OCI-LY7 (cell line): ENCODE measurements around the gene PI4K2A. TPM values are rescaled to one million over a fixed set of nuclear protein-coding genes. Genes with fewer than 3 reads are reported as not detected.

Source experiments
- BruUV-seq: library from RNA; stranded (reverse); fragments of 400-500 nt; replicated peaks from 2 replicates; lab custom pipeline; 2021; lab: Mats Ljungman, UMichigan
- CTCF ChIA-PET: fragments of 300-600 bp; sonication (Branson Sonifier 250); formaldehyde crosslinking; loops from one replicate; lab custom pipeline; 2022; ENCODE audit warnings: antibody characterized with exemption; ENCODE audit not compliant: unreplicated experiment; lab: Charles Lee
- POLR2A ChIA-PET: fragments of 300-600 bp; sonication (Branson Sonifier 250); formaldehyde crosslinking; loops from one replicate; lab custom pipeline; 2022; ENCODE audit warnings: antibody characterized with exemption; lab: Charles Lee
- DNase-seq: peaks from one replicate; pipeline ENCODE4 v3.0.0-alpha.2; 2015; ENCODE audit warnings: low spot score
- H2AFZ ChIP-seq: fragments of 200-600 bp; sonication (generic), shearing (Covaris generic); 2 replicates; pipeline ENCODE4 v1.6.1; 2014; ENCODE audit warnings: mild to moderate bottlenecking, antibody characterized with exemption, low read length, moderate library complexity
- H3K27ac ChIP-seq: fragments of 200-600 bp; sonication (generic); 2 replicates; pipeline ENCODE4 v1.5.1; 2014; ENCODE audit warnings: mixed run types, low read depth, mild to moderate bottlenecking, moderate library complexity, low read length, inconsistent platforms; ENCODE audit not compliant: poor library complexity, severe bottlenecking
- H3K36me3 ChIP-seq: fragments of 200-600 bp; sonication (generic); 2 replicates; pipeline ENCODE4 v1.6.1; 2014; ENCODE audit warnings: mild to moderate bottlenecking, antibody characterized with exemption, low read length, moderate library complexity, mixed read lengths; ENCODE audit not compliant: insufficient read depth
- H3K4me1 ChIP-seq: fragments of 200-600 bp; sonication (generic); 2 replicates; pipeline ENCODE4 v1.5.1; 2014; ENCODE audit warnings: mild to moderate bottlenecking, low read length; ENCODE audit not compliant: insufficient read depth, poor library complexity, severe bottlenecking
- H3K4me2 ChIP-seq: fragments of 200-600 bp; sonication (generic); 2 replicates; pipeline ENCODE4 v1.6.1; 2014; ENCODE audit warnings: mild to moderate bottlenecking, low read length
- H3K4me3 ChIP-seq: fragments of 200-600 bp; sonication (generic); 2 replicates; pipeline ENCODE4 v1.5.1; 2014; ENCODE audit warnings: mild to moderate bottlenecking, low read depth, low read length; ENCODE audit not compliant: poor library complexity, severe bottlenecking
- H3K79me2 ChIP-seq: fragments of 200-600 bp; sonication (generic); 2 replicates; pipeline ENCODE4 v1.6.1; 2016; ENCODE audit warnings: low read depth, mild to moderate bottlenecking, low read length, moderate library complexity, mixed read lengths; ENCODE audit not compliant: insufficient read depth
- H3K9me2 ChIP-seq: fragments of 200-600 bp; sonication (generic); 2 replicates; pipeline ENCODE4 v1.6.1; 2016; ENCODE audit warnings: mild to moderate bottlenecking, low read length, mixed read lengths; ENCODE audit not compliant: insufficient read depth
- H3K9me3 ChIP-seq: fragments of 200-600 bp; sonication (generic); 2 replicates; pipeline ENCODE4 v1.6.1; 2014; ENCODE audit warnings: mild to moderate bottlenecking, mixed run types, low read length, mixed read lengths
- H4K20me1 ChIP-seq: fragments of 200-600 bp; sonication (generic); 2 replicates; pipeline ENCODE4 v1.6.1; 2014; ENCODE audit warnings: mild to moderate bottlenecking, antibody characterized with exemption, low read length, moderate library complexity, mixed read lengths; ENCODE audit not compliant: insufficient read depth
- EZH2phosphoT487 ChIP-seq: fragments of 200-600 bp; sonication (generic); IDR thresholded peaks from 2 replicates; pipeline ENCODE4 v1.6.1; 2018; ENCODE audit warnings: low read depth, borderline replicate concordance, mild to moderate bottlenecking, mixed run types, antibody characterized with exemption, low read length, moderate library complexity, mixed read lengths
- intact Hi-C: fragments of 100-400 bp; cut with micrococcal nuclease; formaldehyde crosslinking; loops from one replicate; pipeline ENCODE4 v1.10.0; 2022; ENCODE audit not compliant: unreplicated experiment
- total RNA-seq, 2 experiments: library from RNA; depleted of rRNA in 1 of 2; stranded (reverse); fragments of >200 nt in 1 of 2; shearing (Covaris generic) in 1 of 2; gene quantifications; 2 replicates each; pipeline ENCODE4 v1.2.3, GENCODE V29; 2014 to 2022
- TF ChIP-seq, protein P1 (sequence below): fragments of 200-600 bp; sonication (generic); conservative IDR thresholded peaks from 2 replicates; pipeline ENCODE4 v1.5.1; 2014; ENCODE audit warnings: mild to moderate bottlenecking, antibody characterized with exemption, low read length, moderate library complexity, mixed read lengths

PI4K2A gene
- total RNA-seq, 2 experiments from 2014 or later, result 9.2 to 12.7 TPM

DNA sequence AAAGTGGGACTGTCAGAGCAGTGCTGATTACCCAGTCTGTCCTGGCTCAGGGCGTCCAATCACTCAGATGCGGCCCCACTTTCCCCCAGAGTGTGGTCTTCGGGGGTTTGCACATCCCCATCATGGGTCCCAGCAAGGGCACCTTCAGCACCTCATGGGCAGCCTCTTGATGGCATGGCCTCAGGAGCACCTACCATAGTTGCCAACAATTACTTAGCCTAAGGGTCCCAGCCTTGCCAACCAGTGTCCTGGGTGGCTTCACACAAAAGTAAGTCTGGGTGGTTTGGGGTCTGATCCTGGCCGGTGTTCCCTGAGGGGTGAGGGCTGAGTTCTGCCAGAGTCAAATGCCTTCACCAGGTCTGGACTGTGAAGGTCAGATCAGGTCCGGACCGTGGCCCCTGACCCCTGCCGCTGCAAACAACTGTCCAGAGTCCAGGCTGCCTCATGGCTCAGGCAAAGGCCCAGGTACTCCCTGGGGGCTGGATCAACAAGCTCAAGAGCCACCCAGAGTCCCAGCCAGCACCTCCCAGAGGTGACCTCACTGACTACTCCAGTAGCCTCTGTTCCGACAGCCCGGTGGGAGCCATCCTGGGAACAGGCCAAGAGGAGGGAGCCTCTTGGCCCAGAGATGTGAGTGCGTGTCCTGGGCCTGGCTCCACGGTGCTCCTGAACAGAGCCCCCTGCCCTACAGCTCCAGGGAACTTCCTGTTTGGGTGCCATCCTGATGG is 66.8 kb downstream of the PI4K2A start:
- intact Hi-C loops, result no loop called here
- no TSS peak for BruUV-seq

DNA sequence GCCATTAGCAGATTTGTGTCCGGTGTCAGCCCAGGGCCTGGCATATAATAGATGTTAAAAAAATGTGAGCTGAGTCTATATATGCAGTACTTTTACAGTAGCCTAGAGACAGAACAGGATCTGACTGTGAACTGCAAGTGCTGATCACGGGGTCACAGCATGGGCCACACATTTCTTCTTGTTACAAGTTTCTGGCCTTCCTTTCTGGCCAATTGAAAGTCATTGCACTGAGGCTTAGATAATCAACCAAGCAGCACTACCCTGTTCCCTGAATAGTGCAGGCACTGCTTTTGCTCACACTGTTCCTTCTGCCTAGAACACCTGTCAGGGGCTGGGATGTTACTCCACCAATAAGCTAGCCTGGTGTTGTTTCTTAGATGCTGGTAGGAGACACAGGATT is 67.7 kb downstream of the PI4K2A start:
- POLR2A ChIA-PET, result interaction anchor here (0.8 to 1.3 kb wide), 2 partner anchors 22 to 162 kb away, joined by 3 read pairs; no protein-coding TSS in a partner anchor

More for the DNA sequence above, 66.8 kb downstream of the PI4K2A start:
- Histone ChIP-seq H3K79me2 (no peaks in the 10 kb centered on the region), H3K9me2 (no peaks in the 10 kb centered on the region), H3K9me3 (no peaks in the 10 kb centered on the region), H3K36me3 (no peaks in the 10 kb centered on the region), H3K4me1 (no peaks in the 10 kb centered on the region), H2AFZ (no peak overlapping the region), H3K4me2 (no peak overlapping the region), H4K20me1 (no peaks in the 10 kb centered on the region), H3K27ac (no peak overlapping the region), H3K4me3 (no peak overlapping the region)
- ChIA-PET CTCF (interaction anchor here (0.5 kb wide), 1 partner anchor 1705 kb away, joined by 10 read pairs; no protein-coding TSS in a partner anchor), POLR2A (interaction anchor here (0.5 to 1.3 kb wide), 2 partner anchors 145 to 163 kb away, joined by 3 read pairs; no protein-coding TSS in a partner anchor)
- TF ChIP-seq EZH2phosphoT487, result no peak
- TF ChIP-seq, protein P1, sequence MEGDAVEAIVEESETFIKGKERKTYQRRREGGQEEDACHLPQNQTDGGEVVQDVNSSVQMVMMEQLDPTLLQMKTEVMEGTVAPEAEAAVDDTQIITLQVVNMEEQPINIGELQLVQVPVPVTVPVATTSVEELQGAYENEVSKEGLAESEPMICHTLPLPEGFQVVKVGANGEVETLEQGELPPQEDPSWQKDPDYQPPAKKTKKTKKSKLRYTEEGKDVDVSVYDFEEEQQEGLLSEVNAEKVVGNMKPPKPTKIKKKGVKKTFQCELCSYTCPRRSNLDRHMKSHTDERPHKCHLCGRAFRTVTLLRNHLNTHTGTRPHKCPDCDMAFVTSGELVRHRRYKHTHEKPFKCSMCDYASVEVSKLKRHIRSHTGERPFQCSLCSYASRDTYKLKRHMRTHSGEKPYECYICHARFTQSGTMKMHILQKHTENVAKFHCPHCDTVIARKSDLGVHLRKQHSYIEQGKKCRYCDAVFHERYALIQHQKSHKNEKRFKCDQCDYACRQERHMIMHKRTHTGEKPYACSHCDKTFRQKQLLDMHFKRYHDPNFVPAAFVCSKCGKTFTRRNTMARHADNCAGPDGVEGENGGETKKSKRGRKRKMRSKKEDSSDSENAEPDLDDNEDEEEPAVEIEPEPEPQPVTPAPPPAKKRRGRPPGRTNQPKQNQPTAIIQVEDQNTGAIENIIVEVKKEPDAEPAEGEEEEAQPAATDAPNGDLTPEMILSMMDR, result no peak
- DNase-seq, result no peak

More for the DNA sequence above, 67.7 kb downstream of the PI4K2A start:
- H3K9me2 ChIP-seq, result no peaks in the 10 kb centered on the region
- no peak overlapping the region for H3K27ac ChIP-seq
- BruUV-seq, result no TSS peak
- TF ChIP-seq, protein P1, result no peak
- no peak for TF ChIP-seq EZH2phosphoT487
- no peaks in the 10 kb centered on the region for H3K36me3 ChIP-seq
- H3K4me1 ChIP-seq, result no peaks in the 10 kb centered on the region
- no peak overlapping the region for H3K4me3 ChIP-seq
- no peak overlapping the region for H2AFZ ChIP-seq
- CTCF ChIA-PET, result interaction anchor here (0.5 kb wide), 1 partner anchor 1704 kb away, joined by 10 read pairs; no protein-coding TSS in a partner anchor
- no peak overlapping the region for H3K4me2 ChIP-seq
- no peaks in the 10 kb centered on the region for H4K20me1 ChIP-seq
- no peaks in the 10 kb centered on the region for H3K9me3 ChIP-seq
- no peak for DNase-seq
- H3K79me2 ChIP-seq, result no peaks in the 10 kb centered on the region
- intact Hi-C loops, result no loop called here
